Liver (tissue), 9 donors: ENCODE data around the gene GNG12. TPM values are rescaled to one million over a fixed set of nuclear protein-coding genes. Genes with fewer than 3 reads are reported as not detected.

Experiments
- DNase-seq: peaks from one replicate; pipeline ENCODE4 v3.0.0-alpha.2; 2017; ENCODE audit warnings: low spot score
- H3K27ac ChIP-seq, 2 donors: one replicate each; pipeline ENCODE4 v1.7.0; 2013; ENCODE audit warnings: inconsistent platforms in 2 of 2, low read length in 2 of 2, control low read depth in 1 of 2, low read depth in 1 of 2, mild to moderate bottlenecking in 1 of 2
- H3K27me3 ChIP-seq, 4 donors: one replicate each; pipeline versions ENCODE4 v1.6.1 to v1.7.0; 2013; ENCODE audit warnings: low read length in 3 of 4, inconsistent platforms in 1 of 4, mild to moderate bottlenecking in 1 of 4, moderate library complexity in 1 of 4; ENCODE audit not compliant: control insufficient read depth in 4 of 4, insufficient read depth in 4 of 4
- H3K36me3 ChIP-seq, 4 donors: one replicate each; pipeline versions ENCODE4 v1.6.1 to v1.7.0; 2013; ENCODE audit warnings: low read length in 3 of 4, mild to moderate bottlenecking in 3 of 4, low read depth in 1 of 4, moderate library complexity in 1 of 4; ENCODE audit not compliant: control insufficient read depth in 4 of 4, insufficient read depth in 3 of 4
- H3K4me1 ChIP-seq, 4 donors: one replicate each; pipeline versions ENCODE4 v1.6.1 to v1.7.0; 2013; ENCODE audit warnings: low read length in 3 of 4, mild to moderate bottlenecking in 3 of 4, moderate library complexity in 1 of 4; ENCODE audit not compliant: control insufficient read depth in 4 of 4, insufficient read depth in 4 of 4
- H3K4me3 ChIP-seq, 3 donors: one replicate each; pipeline versions ENCODE4 v1.6.1 to v1.7.0; 2013; ENCODE audit warnings: low read length in 3 of 3, control low read depth in 1 of 3, low read depth in 1 of 3, mild to moderate bottlenecking in 1 of 3
- H3K9ac ChIP-seq, 2 donors: one replicate each; pipeline ENCODE4 v1.7.0; 2013; ENCODE audit warnings: low read length in 2 of 2, mild to moderate bottlenecking in 2 of 2, moderate library complexity in 2 of 2, control low read depth in 1 of 2, low read depth in 1 of 2
- H3K9me3 ChIP-seq, 4 donors: one replicate each; pipeline versions ENCODE4 v1.6.1 to v1.7.0; 2013; ENCODE audit warnings: low read length in 3 of 4; ENCODE audit not compliant: control insufficient read depth in 4 of 4
- ATF3 ChIP-seq: IDR thresholded peaks from 2 replicates; pipeline ENCODE4 v1.6.1; 2016; ENCODE audit warnings: antibody characterized with exemption
- CTCF ChIP-seq: fragments of 150-350 bp; IDR thresholded peaks from 2 replicates; pipeline ENCODE4 v1.5.1; 2017; ENCODE audit warnings: improper control_type of control experiment, low read depth, low read length; ENCODE audit not compliant: missing input control
- EGR1 ChIP-seq, 2 donors: IDR thresholded peaks; 2 replicates each; pipeline ENCODE4 v1.6.1; 2016 to 2018; ENCODE audit warnings: antibody characterized with exemption in 2 of 2, low read depth in 2 of 2
- FOXA1 ChIP-seq: IDR thresholded peaks from 2 replicates; pipeline ENCODE4 v1.6.1; 2016; ENCODE audit warnings: antibody characterized with exemption
- FOXA2 ChIP-seq: IDR thresholded peaks from 2 replicates; pipeline ENCODE4 v1.6.1; 2016; ENCODE audit warnings: antibody characterized with exemption
- GABPA ChIP-seq, 2 donors: IDR thresholded peaks in 1 of 2; conservative IDR thresholded peaks in 1 of 2; 2 replicates each; pipeline ENCODE4 v1.6.1; 2016; ENCODE audit warnings: antibody characterized with exemption in 2 of 2, mild to moderate bottlenecking in 1 of 2, moderate library complexity in 1 of 2
- HNF4A ChIP-seq, 2 donors: conservative IDR thresholded peaks; 2 replicates each; pipeline ENCODE4 v1.6.1; 2016; ENCODE audit warnings: antibody characterized with exemption in 2 of 2, mild to moderate bottlenecking in 2 of 2
- HNF4G ChIP-seq: IDR thresholded peaks from 2 replicates; pipeline ENCODE4 v1.6.1; 2016; ENCODE audit warnings: antibody characterized with exemption
- JUND ChIP-seq, 2 donors: IDR thresholded peaks; 2 replicates each; pipeline ENCODE4 v1.6.1; 2016; ENCODE audit warnings: antibody characterized with exemption in 2 of 2
- MAX ChIP-seq: IDR thresholded peaks from 2 replicates; pipeline ENCODE4 v1.6.1; 2016; ENCODE audit warnings: antibody characterized with exemption
- NR2F2 ChIP-seq: IDR thresholded peaks from 2 replicates; pipeline ENCODE4 v1.6.1; 2016; ENCODE audit warnings: antibody characterized with exemption
- RAD21 ChIP-seq, 2 donors: IDR thresholded peaks; 2 replicates each; pipeline ENCODE4 v1.6.1; 2016; ENCODE audit warnings: antibody characterized with exemption in 2 of 2, mild to moderate bottlenecking in 2 of 2
- REST ChIP-seq: IDR thresholded peaks from 2 replicates; pipeline ENCODE4 v1.6.1; 2016; ENCODE audit warnings: antibody characterized with exemption, mild to moderate bottlenecking
- RXRA ChIP-seq, 2 donors: IDR thresholded peaks; 2 replicates each; pipeline ENCODE4 v1.6.1; 2017 to 2018; ENCODE audit warnings: antibody characterized with exemption in 2 of 2, mild to moderate bottlenecking in 1 of 2
- SP1 ChIP-seq: IDR thresholded peaks from 2 replicates; pipeline ENCODE4 v1.6.1; 2018; ENCODE audit warnings: antibody characterized with exemption, mild to moderate bottlenecking
- TAF1 ChIP-seq: conservative IDR thresholded peaks from 2 replicates; pipeline ENCODE4 v1.6.1; 2016; ENCODE audit warnings: antibody characterized with exemption, mild to moderate bottlenecking
- YY1 ChIP-seq: IDR thresholded peaks from 2 replicates; pipeline ENCODE4 v1.6.1; 2016; ENCODE audit warnings: antibody characterized with exemption, mild to moderate bottlenecking
- ZBTB33 ChIP-seq: IDR thresholded peaks from 2 replicates; pipeline ENCODE4 v1.6.1; 2016; ENCODE audit warnings: antibody characterized with exemption
- WGBS: extraction: QIAGEN DNeasy Blood & Tissue Kit; methylation state at CpG from one replicate; pipeline ENCODE4 v1.1.7; 2013; 5-methylcytosine and 5-hydroxymethylcytosine counted together
- polyA plus RNA-seq, 2 donors: library from polyadenylated mRNA; stranded (reverse) in 1 of 2; unstranded in 1 of 2; fragments of 200-250 nt in 1 of 2; fragments of >200 nt in 1 of 2; fragmentation: Nextera tagmentation in 1 of 2; extraction: Ambion mirVana in 1 of 2; gene quantifications; one replicate each; pipeline versions ENCODE4 v1.2.1 to v1.2.3, GENCODE V29; 2013 to 2015
- total RNA-seq, 2 donors: library from RNA; depleted of rRNA; stranded (reverse); fragments of >200 nt; gene quantifications; one replicate each; pipeline ENCODE4 v1.2.3, GENCODE V29; 2014
- donor health status: healthy.
- donor health status: healthy.
- donor health status: healthy.
- donor health status: healthy.
- donor health status: healthy.

Gene GNG12
- total and polyA plus RNA-seq, 4 donors, result 15.4 to 26.1 (median 19.7) TPM

GRCh38 chr1:67791261-67791660, 42.0 kb downstream of the GNG12 start:
- H3K4me1 ChIP-seq, result peaks cover 0 to 6% (median 3%) of the 10 kb centered on the region in 4 donors
- no peak overlapping the region for H3K27ac ChIP-seq
- H3K9me3 ChIP-seq, result no peaks in the 10 kb centered on the region
- no peaks in the 10 kb centered on the region for H3K27me3 ChIP-seq
- H3K4me3 ChIP-seq, result no peak overlapping the region
- DNase-seq, result no peak
- no peaks in the 10 kb centered on the region for H3K36me3 ChIP-seq
- WGBS, result 61% methylated on average over 1 of the region's 1 CpG
- TF ChIP-seq ZBTB33 (no peak), NR2F2 (no peak), HNF4G (no peak), SP1 (no peak), HNF4A (conservative IDR thresholded peaks at IDR 0.05) (no peak), JUND (IDR thresholded peaks at IDR 0.05) (no peak), CTCF (no peak), REST (no peak), FOXA1 (no peak), YY1 (no peak), RXRA (IDR thresholded peaks at IDR 0.05) (no peak), MAX (no peak), GABPA (IDR thresholded peaks at IDR 0.05 in 1 of 2, conservative IDR thresholded peaks at IDR 0.05 in 1 of 2) (no peak)
- no peak overlapping the region for H3K9ac ChIP-seq

GRCh38 chr1:67790201-67790692, 43.0 kb downstream of the GNG12 start:
- Histone ChIP-seq H3K9me3 (no peaks in the 10 kb centered on the region), H3K27me3 (no peaks in the 10 kb centered on the region), H3K4me1 (peaks cover 0 to 8% (median 3%) of the 10 kb centered on the region in 4 donors), H3K4me3 (no peak overlapping the region), H3K9ac (no peak overlapping the region), H3K27ac (no peak overlapping the region), H3K36me3 (no peaks in the 10 kb centered on the region)
- DNase-seq, result no peak
- WGBS, result 89% methylated on average over 7 of the region's 7 CpGs
- TF ChIP-seq TAF1 (no peak), ZBTB33 (no peak), CTCF (no peak), EGR1 (IDR thresholded peaks at IDR 0.05; ENCODE audit: low read depth in 2 of 2) (no peak), FOXA2 (no peak), RXRA (IDR thresholded peaks at IDR 0.05) (no peak), MAX (no peak), GABPA (IDR thresholded peaks at IDR 0.05 in 1 of 2, conservative IDR thresholded peaks at IDR 0.05 in 1 of 2) (no peak), HNF4G (no peak), FOXA1 (no peak), ATF3 (no peak), YY1 (no peak), JUND (IDR thresholded peaks at IDR 0.05) (no peak), HNF4A (conservative IDR thresholded peaks at IDR 0.05) (no peak), SP1 (no peak), RAD21 (IDR thresholded peaks at IDR 0.05) (no peak)
